SK-N-SH (cell line): ENCODE measurements around the gene FHIP1B. TPM values are rescaled to one million over a fixed set of nuclear protein-coding genes. Genes with fewer than 3 reads are reported as not detected.

Experiments
- CTCF ChIA-PET: fragments of 300-600, 350-600 bp; formaldehyde crosslinking; extraction: SDS; loops from one replicate; lab custom pipeline; 2021; lab: Yijun Ruan, JAX
- POLR2A ChIA-PET: fragments of 350-600 bp; sonication (Branson Sonifier 250); formaldehyde crosslinking; extraction: SDS; loops from one replicate; lab custom pipeline; 2020; ENCODE audit warnings: antibody characterized with exemption, inconsistent platforms; lab: Yijun Ruan, JAX
- DNase-seq: peaks from one replicate; pipeline ENCODE4 v3.0.0; 2012
- H2AFZ ChIP-seq: fragments of 200-600 bp; sonication (generic); 2 replicates; pipeline ENCODE4 v1.8.1; 2016; ENCODE audit warnings: antibody characterized with exemption, mild to moderate bottlenecking, low read depth
- H3F3A ChIP-seq: fragments of 200-600 bp; sonication (generic); replicated peaks from 2 replicates; pipeline ENCODE3; 2016; ENCODE audit warnings: antibody characterized with exemption, mild to moderate bottlenecking; ENCODE audit not compliant: insufficient read depth
- H3K27ac ChIP-seq, 2 experiments: fragments of 200-500 bp in 1 of 2; fragments of 200-600 bp in 1 of 2; sonication (Bioruptor generic) in 1 of 2; sonication (generic), shearing (Covaris generic) in 1 of 2; 2 replicates each; pipeline versions ENCODE4 v1.5.1 to v1.6.1; 2014 to 2016; ENCODE audit warnings: low read depth in 2 of 2, inconsistent platforms in 1 of 2, low read length in 1 of 2, mild to moderate bottlenecking in 1 of 2, mixed read lengths in 1 of 2
- H3K27me3 ChIP-seq: fragments of 200-600 bp; sonication (generic), shearing (Covaris generic); 2 replicates; pipeline ENCODE4 v1.6.1; 2016; ENCODE audit warnings: mixed run types; ENCODE audit not compliant: insufficient read depth
- H3K36me3 ChIP-seq, 2 experiments: fragments of 200-500 bp in 1 of 2; fragments of 200-600 bp in 1 of 2; sonication (Bioruptor generic) in 1 of 2; sonication (generic) in 1 of 2; replicated peaks in 1 of 2; 2 replicates each; pipeline versions ENCODE3 to v1.5.1; 2014 to 2016; ENCODE audit warnings: low read length in 1 of 2, mild to moderate bottlenecking in 1 of 2; ENCODE audit not compliant: insufficient read depth in 2 of 2, control insufficient read depth in 1 of 2
- H3K4me1 ChIP-seq, 2 experiments: fragments of 200-500 bp in 1 of 2; fragments of 200-600 bp in 1 of 2; sonication (Bioruptor generic) in 1 of 2; sonication (generic), shearing (Covaris generic) in 1 of 2; 2 replicates each; pipeline versions ENCODE4 v1.5.1 to v1.6.1; 2014 to 2016; ENCODE audit warnings: low read depth in 1 of 2, low read length in 1 of 2, mixed run types in 1 of 2; ENCODE audit not compliant: insufficient read depth in 2 of 2, control insufficient read depth in 1 of 2
- H3K4me2 ChIP-seq: fragments of 200-600 bp; sonication (generic), shearing (Covaris generic); 2 replicates; pipeline ENCODE4 v1.6.1; 2017; ENCODE audit warnings: mixed run types
- H3K4me3 ChIP-seq, 2 experiments: fragments of 200-500 bp in 1 of 2; fragments of 200-600 bp in 1 of 2; sonication (Bioruptor generic) in 1 of 2; sonication (generic), shearing (Covaris generic) in 1 of 2; 2 replicates each; pipeline versions ENCODE4 v1.5.1 to v1.8.1; 2014 to 2016; ENCODE audit warnings: low read depth in 2 of 2, inconsistent platforms in 1 of 2, low read length in 1 of 2, mild to moderate bottlenecking in 1 of 2, mixed read lengths in 1 of 2, moderate library complexity in 1 of 2
- H3K79me2 ChIP-seq: fragments of 200-600 bp; sonication (generic); 2 replicates; pipeline ENCODE4 v1.8.1; 2017; ENCODE audit warnings: mild to moderate bottlenecking; ENCODE audit not compliant: insufficient read depth
- H3K9ac ChIP-seq: fragments of 200-600 bp; sonication (generic); 2 replicates; pipeline ENCODE4 v1.6.1; 2017; ENCODE audit warnings: mixed run types
- H3K9me2 ChIP-seq: fragments of 200-600 bp; sonication (generic); 2 replicates; pipeline ENCODE4 v1.6.1; 2017; ENCODE audit warnings: mixed run types
- H3K9me3 ChIP-seq: fragments of 200-600 bp; sonication (generic); 2 replicates; pipeline ENCODE4 v1.6.1; 2017; ENCODE audit warnings: mixed run types, mild to moderate bottlenecking, moderate library complexity
- H4K20me1 ChIP-seq: fragments of 200-600 bp; sonication (generic); 2 replicates; pipeline ENCODE4 v1.6.1; 2017; ENCODE audit warnings: mild to moderate bottlenecking, mixed run types; ENCODE audit not compliant: insufficient read depth
- CHD2 ChIP-seq: fragments of 150-350 bp; IDR thresholded peaks from 2 replicates; pipeline ENCODE4 v1.6.1; 2018; ENCODE audit warnings: low read length; ENCODE audit not compliant: partially characterized antibody
- EZH2phosphoT487 ChIP-seq: fragments of 200-600 bp; sonication (generic); IDR thresholded peaks from 2 replicates; pipeline ENCODE4 v1.6.1; 2017; ENCODE audit warnings: low read depth, mixed run types, mild to moderate bottlenecking, antibody characterized with exemption, moderate library complexity, borderline replicate concordance
- FOXJ3 ChIP-seq: sonication (generic); formaldehyde crosslinking; IDR thresholded peaks from 2 replicates; pipeline ENCODE4 v1.5.1; 2020; ENCODE audit warnings: mild to moderate bottlenecking, missing genetic modification reagents
- IRF3 ChIP-seq: fragments of 150-350 bp; IDR thresholded peaks from 2 replicates; pipeline ENCODE4 v1.6.1; 2016; ENCODE audit warnings: mild to moderate bottlenecking, low read depth, low read length
- JUND ChIP-seq: IDR thresholded peaks from 2 replicates; pipeline ENCODE4 v1.4.0; 2012
- MAX ChIP-seq: IDR thresholded peaks from 2 replicates; pipeline ENCODE4 v1.4.0; 2012; ENCODE audit warnings: low read depth
- MEF2A ChIP-seq: IDR thresholded peaks from 2 replicates; pipeline ENCODE4 v1.4.0; 2012; ENCODE audit warnings: low read depth, borderline replicate concordance
- MXI1 ChIP-seq: IDR thresholded peaks from 2 replicates; pipeline ENCODE4 v1.6.1; 2012; ENCODE audit warnings: mild to moderate bottlenecking, low read depth, low read length, improper control_type of control experiment
- NRF1 ChIP-seq: IDR thresholded peaks from 2 replicates; pipeline ENCODE4 v1.6.1; 2012; ENCODE audit warnings: low read depth, mild to moderate bottlenecking, low read length
- POLR2AphosphoS5 ChIP-seq: IDR thresholded peaks from 2 replicates; pipeline ENCODE4 v1.6.1; 2012; ENCODE audit warnings: low read depth, low read length
- RFX5 ChIP-seq: IDR thresholded peaks from 2 replicates; pipeline ENCODE4 v1.6.1; 2012; ENCODE audit warnings: mild to moderate bottlenecking, improper control_type of control experiment, low read length
- SIN3A ChIP-seq: IDR thresholded peaks from 2 replicates; pipeline ENCODE4 v1.6.1; 2012; ENCODE audit warnings: low read depth, mild to moderate bottlenecking, low read length, moderate library complexity, borderline replicate concordance
- SMC3 ChIP-seq: IDR thresholded peaks from 2 replicates; pipeline ENCODE4 v1.6.1; 2012; ENCODE audit warnings: low read depth, low read length, improper control_type of control experiment
- TAF1 ChIP-seq: IDR thresholded peaks from 2 replicates; pipeline ENCODE4 v1.6.1; 2012; ENCODE audit warnings: low read depth, mild to moderate bottlenecking, low read length, moderate library complexity, borderline replicate concordance
- YY1 ChIP-seq: IDR thresholded peaks from 2 replicates; pipeline ENCODE4 v1.4.0; 2012; ENCODE audit warnings: low read depth, mild to moderate bottlenecking
- WGBS: methylation state at CpG from one replicate; pipeline ENCODE4 v1.1.6; 2017; ENCODE audit warnings: low lambda C conversion rate; 5-methylcytosine and 5-hydroxymethylcytosine counted together
- polyA plus RNA-seq, 3 experiments: library from polyadenylated mRNA; depleted of rRNA; stranded (reverse); fragments of >200 nt; gene quantifications; 2 replicates each; pipeline ENCODE4 v1.2.3, GENCODE V29; 2012
- TF ChIP-seq, protein P1 (sequence below): fragments of 150-350 bp; IDR thresholded peaks from 2 replicates; pipeline ENCODE4 v1.6.1; 2017; ENCODE audit warnings: antibody characterized with exemption, low read length, low read depth, borderline replicate concordance
- TF ChIP-seq, protein P2 (sequence below): IDR thresholded peaks from 2 replicates; pipeline ENCODE4 v1.4.0; 2012; ENCODE audit warnings: low read depth, borderline replicate concordance

Gene FHIP1B
- 26.3 and 38.2 TPM in 2 replicates for polyA plus RNA-seq (2012; rRNA removed)
- polyA plus RNA-seq (2012; cell fraction: cytosol; rRNA removed): 5.3 and 8.6 TPM in 2 replicates
- 141 and 145 TPM in 2 replicates for polyA plus RNA-seq (2012; cell fraction: nucleus; rRNA removed)

- Histone ChIP-seq H3K4me2 (peak within 1 kb of the TSS; percentile 93), H4K20me1 (peaks cover 9% of the 10 kb centered on the region; the same call in 1 of the 2 replicates), H3K36me3 (no peaks in the 10 kb centered on the region), H3K9ac (peak within 1 kb of the TSS; percentile 72), H3K9me2 (no peaks in the 10 kb centered on the region), H3K79me2 (peaks cover 46% of the 10 kb centered on the region), H3F3A (peaks cover 5% of the 10 kb centered on the region), H3K27me3 (peaks cover 12% of the 10 kb centered on the region), H3K4me3 (peak within 1 kb of the TSS; percentile 67 to 90), H3K27ac (peak within 1 kb of the TSS; percentile 69 to 79), H3K4me1 (peaks cover 0 to 8% of the 10 kb centered on the region in 2 experiments; a peak in 1 of 4 replicates), H2AFZ (peak within 1 kb of the TSS; percentile 99), H3K9me3 (no peaks in the 10 kb centered on the region)
- TF ChIP-seq JUND (no peak), MEF2A (no peak), YY1 (peak; percentile 85), CHD2 (no peak), TAF1 (peak; percentile 81), MXI1 (peak; percentile 84), IRF3 (peak; percentile 40; the same call in 1 of the 2 replicates), FOXJ3 (CRISPR knock-in tag) (no peak), MAX (0 out of 2 replicates have a peak, but pooled peaks have one; percentile 10), POLR2AphosphoS5 (peak; percentile 77), RFX5 (peak; percentile 56; the same call in 1 of the 2 replicates), SIN3A (peak; percentile 67; the same call in 1 of the 2 replicates), SMC3 (no peak), EZH2phosphoT487 (no peak), NRF1 (peak; percentile 70)
- TF ChIP-seq, protein P1, sequence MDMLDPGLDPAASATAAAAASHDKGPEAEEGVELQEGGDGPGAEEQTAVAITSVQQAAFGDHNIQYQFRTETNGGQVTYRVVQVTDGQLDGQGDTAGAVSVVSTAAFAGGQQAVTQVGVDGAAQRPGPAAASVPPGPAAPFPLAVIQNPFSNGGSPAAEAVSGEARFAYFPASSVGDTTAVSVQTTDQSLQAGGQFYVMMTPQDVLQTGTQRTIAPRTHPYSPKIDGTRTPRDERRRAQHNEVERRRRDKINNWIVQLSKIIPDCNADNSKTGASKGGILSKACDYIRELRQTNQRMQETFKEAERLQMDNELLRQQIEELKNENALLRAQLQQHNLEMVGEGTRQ: no peak
- TF ChIP-seq, protein P2, sequence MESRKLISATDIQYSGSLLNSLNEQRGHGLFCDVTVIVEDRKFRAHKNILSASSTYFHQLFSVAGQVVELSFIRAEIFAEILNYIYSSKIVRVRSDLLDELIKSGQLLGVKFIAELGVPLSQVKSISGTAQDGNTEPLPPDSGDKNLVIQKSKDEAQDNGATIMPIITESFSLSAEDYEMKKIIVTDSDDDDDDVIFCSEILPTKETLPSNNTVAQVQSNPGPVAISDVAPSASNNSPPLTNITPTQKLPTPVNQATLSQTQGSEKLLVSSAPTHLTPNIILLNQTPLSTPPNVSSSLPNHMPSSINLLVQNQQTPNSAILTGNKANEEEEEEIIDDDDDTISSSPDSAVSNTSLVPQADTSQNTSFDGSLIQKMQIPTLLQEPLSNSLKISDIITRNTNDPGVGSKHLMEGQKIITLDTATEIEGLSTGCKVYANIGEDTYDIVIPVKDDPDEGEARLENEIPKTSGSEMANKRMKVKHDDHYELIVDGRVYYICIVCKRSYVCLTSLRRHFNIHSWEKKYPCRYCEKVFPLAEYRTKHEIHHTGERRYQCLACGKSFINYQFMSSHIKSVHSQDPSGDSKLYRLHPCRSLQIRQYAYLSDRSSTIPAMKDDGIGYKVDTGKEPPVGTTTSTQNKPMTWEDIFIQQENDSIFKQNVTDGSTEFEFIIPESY: no peak
- CTCF ChIA-PET: interaction anchor here (1.1 to 4.1 kb wide), 3 partner anchors 16 to 129 kb away, joined by 6 to 14 read pairs (median 11); no protein-coding TSS in a partner anchor
- WGBS: under 1% methylated on average over 37 of the region's 62 CpGs
- POLR2A ChIA-PET: interaction anchor here (0.6 to 1.8 kb wide), 2 partner anchors 10 to 13 kb away, joined by 3 to 4 read pairs; no protein-coding TSS in a partner anchor
- DNase-seq: peak; percentile 95
Measured at GRCh38 chr11:6234387-6235107, at the start of gene FHIP1B. Gene FHIP1B, minus strand, starts transcription at chr11:6234636. Its CDS starts 10,120 bp downstream, at chr11:6224516.
